ENCODE data around the gene DISC1.

GRCh38 chr1:231991231-231991630, 364.6 kb downstream of the DISC1 start:
- TF ChIP-seq, protein P1, sequence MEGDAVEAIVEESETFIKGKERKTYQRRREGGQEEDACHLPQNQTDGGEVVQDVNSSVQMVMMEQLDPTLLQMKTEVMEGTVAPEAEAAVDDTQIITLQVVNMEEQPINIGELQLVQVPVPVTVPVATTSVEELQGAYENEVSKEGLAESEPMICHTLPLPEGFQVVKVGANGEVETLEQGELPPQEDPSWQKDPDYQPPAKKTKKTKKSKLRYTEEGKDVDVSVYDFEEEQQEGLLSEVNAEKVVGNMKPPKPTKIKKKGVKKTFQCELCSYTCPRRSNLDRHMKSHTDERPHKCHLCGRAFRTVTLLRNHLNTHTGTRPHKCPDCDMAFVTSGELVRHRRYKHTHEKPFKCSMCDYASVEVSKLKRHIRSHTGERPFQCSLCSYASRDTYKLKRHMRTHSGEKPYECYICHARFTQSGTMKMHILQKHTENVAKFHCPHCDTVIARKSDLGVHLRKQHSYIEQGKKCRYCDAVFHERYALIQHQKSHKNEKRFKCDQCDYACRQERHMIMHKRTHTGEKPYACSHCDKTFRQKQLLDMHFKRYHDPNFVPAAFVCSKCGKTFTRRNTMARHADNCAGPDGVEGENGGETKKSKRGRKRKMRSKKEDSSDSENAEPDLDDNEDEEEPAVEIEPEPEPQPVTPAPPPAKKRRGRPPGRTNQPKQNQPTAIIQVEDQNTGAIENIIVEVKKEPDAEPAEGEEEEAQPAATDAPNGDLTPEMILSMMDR (conservative IDR thresholded peaks at IDR 0.05) = no peak
- TF ChIP-seq ZFX (IDR thresholded peaks at IDR 0.05) = no peak
